ENCODE results near the gene ARMC7.

DNA sequence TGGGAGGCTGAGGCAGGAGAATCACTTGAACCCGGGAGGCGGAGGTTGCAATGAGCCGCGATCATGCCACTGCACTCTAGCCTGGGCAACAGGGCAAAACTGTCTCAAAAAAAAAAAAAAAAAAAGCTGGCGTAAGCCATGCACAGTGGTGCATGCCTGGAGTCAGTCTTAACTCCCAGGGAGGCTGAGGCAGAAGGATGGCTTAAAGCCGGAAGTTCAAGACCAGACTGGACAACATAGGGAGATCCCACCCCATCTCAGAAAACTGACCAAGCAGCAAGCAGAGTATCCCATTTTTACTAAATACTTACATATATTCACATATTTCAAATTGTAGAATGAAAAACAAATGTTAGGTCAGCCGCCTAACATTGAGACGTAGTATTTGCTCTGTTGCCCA is 17.2 kb downstream of the ARMC7 start:
- TF ChIP-seq, protein P1, sequence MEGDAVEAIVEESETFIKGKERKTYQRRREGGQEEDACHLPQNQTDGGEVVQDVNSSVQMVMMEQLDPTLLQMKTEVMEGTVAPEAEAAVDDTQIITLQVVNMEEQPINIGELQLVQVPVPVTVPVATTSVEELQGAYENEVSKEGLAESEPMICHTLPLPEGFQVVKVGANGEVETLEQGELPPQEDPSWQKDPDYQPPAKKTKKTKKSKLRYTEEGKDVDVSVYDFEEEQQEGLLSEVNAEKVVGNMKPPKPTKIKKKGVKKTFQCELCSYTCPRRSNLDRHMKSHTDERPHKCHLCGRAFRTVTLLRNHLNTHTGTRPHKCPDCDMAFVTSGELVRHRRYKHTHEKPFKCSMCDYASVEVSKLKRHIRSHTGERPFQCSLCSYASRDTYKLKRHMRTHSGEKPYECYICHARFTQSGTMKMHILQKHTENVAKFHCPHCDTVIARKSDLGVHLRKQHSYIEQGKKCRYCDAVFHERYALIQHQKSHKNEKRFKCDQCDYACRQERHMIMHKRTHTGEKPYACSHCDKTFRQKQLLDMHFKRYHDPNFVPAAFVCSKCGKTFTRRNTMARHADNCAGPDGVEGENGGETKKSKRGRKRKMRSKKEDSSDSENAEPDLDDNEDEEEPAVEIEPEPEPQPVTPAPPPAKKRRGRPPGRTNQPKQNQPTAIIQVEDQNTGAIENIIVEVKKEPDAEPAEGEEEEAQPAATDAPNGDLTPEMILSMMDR (IDR thresholded peaks at IDR 0.05; ENCODE audit: low read depth, low read length, poor library complexity, severe bottlenecking): no peak
- no peak for TF ChIP-seq EZH2phosphoT487 (IDR thresholded peaks at IDR 0.05; ENCODE audit: borderline replicate concordance, low read length)
